ENCODE measurements around the gene MLLT10. TPM values are rescaled to one million over a fixed set of nuclear protein-coding genes. Genes with fewer than 3 reads are reported as not detected.

MLLT10 gene
- total and polyA plus RNA-seq, 2 of the 8 experiments (the other 6 are each of a cell fraction or from before 2014, with no cell fraction given), result 53.1 to 62.1 TPM

- TF ChIP-seq MAFK (IDR thresholded peaks at IDR 0.05; ENCODE audit: low read depth, low read length) (no peak), SAP30 (IDR thresholded peaks at IDR 0.05; ENCODE audit: insufficient read depth, insufficient replicate concordance, low read length) (no peak), BCL11A (IDR thresholded peaks at IDR 0.05; ENCODE audit: low read depth in 2 of 2, low read length in 2 of 2) (no peak), KDM4A (IDR thresholded peaks at IDR 0.05; ENCODE audit: low read depth, low read length, severe bottlenecking) (no peak), RFX5 (IDR thresholded peaks at IDR 0.05; ENCODE audit: borderline replicate concordance, low read depth, low read length) (no peak), PHF8 (conservative IDR thresholded peaks at IDR 0.05; ENCODE audit: low read depth, low read length) (no peak), NANOG (IDR thresholded peaks at IDR 0.05; ENCODE audit: insufficient read depth, low read depth, low read length, poor library complexity, severe bottlenecking) (no peak), FOSL1 (IDR thresholded peaks at IDR 0.05; ENCODE audit: insufficient read depth, low read depth, low read length) (no peak), HDAC2 (IDR thresholded peaks at IDR 0.05; ENCODE audit: borderline replicate concordance in 1 of 2, low read depth in 2 of 2, low read length in 2 of 2) (no peak)
Observed at GRCh38 chr10:21530168-21530567, 3.9 kb upstream of the MLLT10 start (continued).
